HG03354 (cell line): ENCODE measurements around the gene MED13L.
A peak's percentile ranks its signal among the peaks of the same experiment; 100 is the strongest.

Experiments used
- ATAC-seq: cut with Tn5 transposase; IDR thresholded peaks from one replicate; pipeline ENCODE4 v1.9.1; 2021; ENCODE audit warnings: mild to moderate bottlenecking; ENCODE audit not compliant: unreplicated experiment, poor library complexity, severe bottlenecking

Gene MED13L

GRCh38 chr12:116080415-116080814 lies 197.1 kb downstream of the MED13L start:
- ATAC-seq: no peak

GRCh38 chr12:116078396-116078795 lies 199.1 kb downstream of the MED13L start:
- no peak for ATAC-seq

- no peak for ATAC-seq
Observed at GRCh38 chr12:116077431-116077830, 200.1 kb downstream of the MED13L start.

GRCh38 chr12:116076399-116076798 lies 201.1 kb downstream of the MED13L start:
- ATAC-seq: no peak

GRCh38 chr12:116074686-116075085 lies 202.8 kb downstream of the MED13L start:
- no peak for ATAC-seq

GRCh38 chr12:116071555-116072230 lies 205.8 kb downstream of the MED13L start:
- ATAC-seq: no peak

- no peak for ATAC-seq
Observed at GRCh38 chr12:116070444-116070843, 207.0 kb downstream of the MED13L start.

GRCh38 chr12:116069943-116070342 lies 207.6 kb downstream of the MED13L start:
- no peak for ATAC-seq

- no peak for ATAC-seq
Observed at GRCh38 chr12:116068853-116069252, 208.6 kb downstream of the MED13L start.

GRCh38 chr12:116068371-116068770 lies 209.1 kb downstream of the MED13L start:
- ATAC-seq: no peak

- no peak for ATAC-seq
Observed at GRCh38 chr12:116067892-116068291, 209.6 kb downstream of the MED13L start.

GRCh38 chr12:116066381-116067230 lies 210.9 kb downstream of the MED13L start:
- ATAC-seq: peak; percentile 48

GRCh38 chr12:116065606-116066005 lies 211.9 kb downstream of the MED13L start:
- ATAC-seq: no peak

GRCh38 chr12:116064493-116064892 lies 213.0 kb downstream of the MED13L start:
- no peak for ATAC-seq

- ATAC-seq: no peak
Observed at GRCh38 chr12:116062698-116063097, 214.8 kb downstream of the MED13L start.

- peak; percentile 96 for ATAC-seq
Observed at GRCh38 chr12:116060764-116061163, 216.7 kb downstream of the MED13L start.

GRCh38 chr12:116059904-116060303 lies 217.6 kb downstream of the MED13L start:
- ATAC-seq: no peak

GRCh38 chr12:116058574-116058973 lies 218.9 kb downstream of the MED13L start:
- no peak for ATAC-seq

- no peak for ATAC-seq
Observed at GRCh38 chr12:116057356-116057755, 220.1 kb downstream of the MED13L start.

- ATAC-seq: no peak
Observed at GRCh38 chr12:116055895-116056607, 221.4 kb downstream of the MED13L start.
